Endometrial microvascular endothelial cells (primary cell): ENCODE measurements around the gene RBM34. TPM values are rescaled to one million over a fixed set of nuclear protein-coding genes. Genes with fewer than 3 reads are reported as not detected.

Source experiments
- in situ Hi-C: cut with HindIII; loops from 2 replicates; pipeline ENCODE4 v1.10.0; 2017; ENCODE audit warnings: low sequenced_read_pairs, low pct_unique_long_range_greater_than_20kb; ENCODE audit errors: inconsistent ontology term
- total RNA-seq: library from RNA; depleted of rRNA; stranded (reverse); fragments of >200 nt; gene quantifications from one replicate; pipeline ENCODE4 v1.2.3, GENCODE V29; 2015; ENCODE audit errors: inconsistent ontology term

RBM34 gene
- total RNA-seq, 1 donor from 2014 or later: 117 TPM

DNA sequence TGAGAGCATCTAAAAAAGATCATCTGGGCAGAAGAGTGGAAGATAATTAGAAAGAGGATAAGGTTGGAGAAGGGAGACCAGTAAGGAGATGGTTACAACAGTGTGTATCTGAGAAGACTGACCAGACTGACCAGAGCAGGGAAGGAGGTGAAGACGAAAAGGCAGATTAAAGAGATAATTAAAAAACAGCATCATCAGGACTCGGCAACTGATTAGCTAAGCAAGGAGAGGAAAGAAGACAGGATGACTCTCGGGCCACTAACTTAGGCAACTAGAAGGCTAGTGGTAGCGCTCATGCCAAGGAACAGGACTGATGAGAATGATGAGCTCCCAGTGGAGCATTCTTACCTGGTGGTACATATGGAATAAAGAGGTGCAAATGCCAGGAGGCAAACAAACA is 3.9 kb downstream of the RBM34 start:
- in situ Hi-C loops: no loop called here

DNA sequence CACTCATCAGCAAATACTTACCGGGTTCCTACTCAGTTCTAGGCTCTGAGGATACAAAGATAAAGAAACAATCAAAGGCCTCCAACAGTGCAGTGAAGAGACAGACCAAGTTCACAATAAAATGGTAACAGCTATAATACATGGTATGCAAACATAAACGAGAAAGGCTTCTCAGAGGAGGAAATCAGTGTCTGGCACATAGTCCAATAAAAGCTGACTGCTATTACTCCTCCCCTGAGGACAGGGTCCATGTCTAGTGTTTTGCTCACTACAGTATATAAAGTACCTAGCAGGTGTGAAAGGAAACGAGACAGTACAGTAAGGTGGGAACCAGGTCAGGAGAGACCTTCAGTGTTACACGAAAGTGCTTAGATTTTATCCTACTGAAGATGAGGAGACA is 4.3 kb downstream of the RBM34 start:
- in situ Hi-C loops: no loop called here

DNA sequence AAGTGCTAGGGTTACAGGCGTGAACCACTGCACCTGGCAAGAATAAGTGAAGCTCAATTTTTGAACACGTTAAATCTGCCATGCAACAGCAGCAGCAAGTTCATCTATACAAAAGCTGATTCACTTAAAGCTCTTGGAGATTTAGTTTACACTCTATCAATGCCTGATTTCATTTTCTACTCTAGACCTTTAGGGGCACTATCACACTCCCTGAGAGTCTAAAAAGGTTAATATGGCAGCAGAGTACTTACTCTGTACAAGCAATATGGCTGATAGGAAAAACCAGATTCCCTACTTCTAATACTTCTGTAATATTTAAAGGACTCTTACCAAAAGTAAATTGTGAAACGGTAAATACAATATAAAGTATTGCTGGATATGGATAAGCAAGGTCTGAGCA is 4.8 kb downstream of the RBM34 start:
- in situ Hi-C loops: no loop called here

DNA sequence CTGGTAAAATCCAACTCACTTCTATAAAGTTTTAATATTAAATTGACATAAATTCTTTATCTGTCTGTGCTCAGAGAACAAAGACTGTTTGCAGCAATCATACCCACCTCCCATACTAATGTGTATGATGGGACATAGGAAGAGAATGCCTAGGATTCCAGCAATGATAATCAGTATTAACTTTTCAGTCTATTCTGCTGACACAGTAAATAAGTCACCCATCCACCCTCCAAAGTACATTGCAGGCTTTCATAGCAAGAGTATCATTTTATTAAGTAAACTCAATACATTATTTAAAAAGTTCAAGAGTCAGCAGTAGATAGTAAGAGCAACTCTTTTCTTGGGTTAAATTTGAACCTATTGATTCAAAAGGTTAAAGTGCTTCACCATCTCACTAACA is 8.8 kb downstream of the RBM34 start:
- in situ Hi-C loops: no loop called here

DNA sequence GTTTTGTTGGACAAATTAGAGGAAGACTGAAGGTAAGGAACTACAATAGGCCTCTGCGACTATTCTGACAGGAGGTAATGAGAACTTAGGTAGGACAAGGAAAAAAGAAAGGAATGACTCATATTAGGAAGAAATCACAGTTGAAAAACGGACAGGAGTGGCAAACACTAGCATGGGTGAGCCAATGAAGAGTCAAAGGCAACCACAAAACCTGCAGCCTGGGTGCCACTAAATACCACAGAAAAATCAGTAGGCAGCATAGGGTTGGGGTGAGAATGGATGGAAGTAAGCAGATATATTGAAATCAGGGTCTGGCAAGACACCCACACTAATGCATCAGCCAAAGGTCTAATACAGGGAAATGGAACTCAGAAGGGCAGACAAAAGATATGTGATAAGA is 10.0 kb downstream of the RBM34 start:
- in situ Hi-C loops: no loop called here

DNA sequence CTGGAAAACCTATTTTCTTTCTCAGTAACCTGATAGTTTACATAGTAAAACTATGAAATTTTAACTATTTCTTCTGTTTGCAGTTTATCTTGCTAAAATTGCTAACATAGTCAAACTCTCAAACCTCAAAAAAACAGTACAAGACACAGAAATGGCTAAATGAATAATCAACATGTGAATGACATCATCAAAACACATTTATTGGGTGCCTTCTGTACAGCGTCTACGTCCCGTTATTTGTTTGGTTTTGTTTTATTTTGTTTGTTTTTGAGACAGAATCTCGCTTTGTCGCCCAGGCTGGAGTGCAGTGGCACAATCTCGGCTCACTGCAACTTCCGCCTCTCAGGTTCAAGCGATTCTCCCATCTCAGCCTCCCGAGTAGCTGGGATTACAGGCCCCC is 11.2 kb downstream of the RBM34 start:
- in situ Hi-C loops: no loop called here

DNA sequence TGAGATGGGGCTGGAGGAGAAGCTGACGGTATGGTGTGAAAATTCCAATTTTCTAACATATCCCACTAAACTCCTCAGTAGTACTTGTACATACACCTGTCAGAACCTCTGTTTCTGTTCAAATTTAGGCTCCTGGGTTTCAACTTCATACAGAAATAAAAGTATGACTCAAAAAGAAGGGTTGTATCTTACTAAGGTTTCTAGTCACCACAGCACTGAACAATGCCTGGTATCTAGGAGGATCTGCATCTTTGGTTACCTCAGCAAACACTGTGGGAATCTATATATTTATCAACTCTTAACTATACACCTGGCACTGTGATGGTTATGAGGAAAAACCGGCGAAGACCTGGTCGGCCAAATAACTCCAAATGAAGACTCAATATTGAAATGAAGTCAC is 13.8 kb downstream of the RBM34 start:
- in situ Hi-C loops: no loop called here

DNA sequence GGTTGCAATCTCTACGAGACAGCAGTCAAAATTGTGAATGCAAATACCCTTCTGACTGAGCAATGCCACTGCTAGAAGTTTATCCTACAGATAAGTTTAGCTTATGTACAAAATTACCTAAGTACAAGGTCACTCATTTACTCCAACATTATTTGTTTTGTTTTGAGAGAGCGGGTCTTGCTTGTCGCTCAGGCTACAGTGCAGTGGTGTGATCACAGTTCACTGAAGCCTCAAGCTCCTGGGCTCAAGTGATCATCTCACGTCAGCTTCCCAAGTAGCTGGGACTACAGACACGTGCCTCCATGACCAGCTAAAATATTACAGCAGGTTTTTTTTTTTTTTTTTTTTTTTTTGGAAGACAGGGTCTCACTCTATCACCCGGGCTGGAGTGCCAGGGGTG is 15.4 kb downstream of the RBM34 start:
- in situ Hi-C loops: no loop called here

DNA sequence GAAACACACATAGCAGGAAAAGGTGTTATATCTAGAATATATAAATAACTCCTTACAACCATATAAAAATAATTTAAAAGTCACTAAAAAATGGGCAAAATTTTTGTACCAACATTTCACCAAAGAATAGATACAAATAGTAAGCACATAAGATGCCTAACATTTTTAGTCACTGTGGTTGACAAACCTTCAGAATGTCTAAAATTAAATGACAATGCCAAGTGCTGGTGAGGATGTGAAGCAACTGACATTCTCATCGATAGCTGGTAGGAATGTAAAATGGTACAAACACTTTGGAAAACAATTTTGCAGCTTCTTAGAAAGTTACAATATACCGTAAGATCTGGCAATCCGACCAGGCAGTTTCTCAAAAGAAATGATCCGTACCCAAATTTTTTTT is 18.1 kb downstream of the RBM34 start:
- in situ Hi-C loops: no loop called here

DNA sequence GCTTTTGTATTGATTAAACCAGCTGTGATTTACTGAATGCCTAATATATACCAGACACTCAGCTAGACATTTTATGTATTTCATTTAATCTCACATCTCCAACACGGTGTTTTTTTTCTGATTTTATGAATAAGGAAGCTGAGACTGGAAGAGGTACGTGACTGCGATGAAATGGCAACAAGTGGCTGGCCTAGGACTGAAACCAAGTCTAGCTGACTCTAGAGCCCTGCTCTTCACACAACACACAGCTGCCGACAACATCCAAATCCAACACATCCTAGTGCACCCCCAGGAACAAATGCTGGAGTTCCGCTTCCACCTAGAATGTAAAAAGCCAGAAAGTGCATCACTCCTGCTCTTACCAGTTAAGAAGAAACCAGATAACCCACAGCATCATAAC is 21.7 kb downstream of the RBM34 start:
- in situ Hi-C loops: no loop called here

DNA sequence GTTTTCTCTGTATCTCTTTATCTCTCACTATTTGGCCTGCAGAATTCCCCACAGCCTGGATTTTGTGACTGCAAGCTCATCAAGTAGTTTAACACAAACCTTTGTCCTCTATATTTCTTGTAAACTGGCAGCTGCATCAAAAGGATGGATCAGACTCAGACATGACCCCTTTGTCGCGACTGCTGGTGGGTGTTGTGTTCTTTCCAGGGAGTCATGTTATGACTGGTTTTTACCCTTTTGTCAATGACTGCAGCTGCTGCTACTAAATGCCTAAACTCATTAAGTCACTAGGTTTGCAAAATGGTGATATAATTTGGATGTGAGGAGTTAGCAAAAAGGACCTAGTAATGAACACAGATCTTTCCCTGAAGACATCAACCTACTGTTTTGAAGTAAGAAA is 22.2 kb downstream of the RBM34 start:
- in situ Hi-C loops: no loop called here

DNA sequence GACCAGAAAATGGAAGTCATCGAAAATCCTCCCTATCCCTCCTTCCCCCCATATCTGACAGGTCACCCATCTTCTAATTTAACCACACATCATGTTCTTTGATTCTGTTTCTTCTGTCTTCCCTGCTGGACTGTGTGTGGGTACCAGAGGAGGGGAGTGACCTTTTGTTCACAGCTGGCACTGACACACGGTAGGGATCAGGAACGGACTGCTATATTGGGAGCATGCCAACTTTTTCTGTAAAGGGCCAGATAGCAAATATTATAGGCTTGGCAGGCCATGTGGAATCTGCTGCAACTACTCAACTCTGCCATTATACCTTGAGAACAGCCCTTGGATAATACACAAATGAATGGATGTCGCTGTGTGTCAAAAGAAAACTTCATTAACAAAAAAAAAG is 24.9 kb downstream of the RBM34 start:
- in situ Hi-C loops: no loop called here

DNA sequence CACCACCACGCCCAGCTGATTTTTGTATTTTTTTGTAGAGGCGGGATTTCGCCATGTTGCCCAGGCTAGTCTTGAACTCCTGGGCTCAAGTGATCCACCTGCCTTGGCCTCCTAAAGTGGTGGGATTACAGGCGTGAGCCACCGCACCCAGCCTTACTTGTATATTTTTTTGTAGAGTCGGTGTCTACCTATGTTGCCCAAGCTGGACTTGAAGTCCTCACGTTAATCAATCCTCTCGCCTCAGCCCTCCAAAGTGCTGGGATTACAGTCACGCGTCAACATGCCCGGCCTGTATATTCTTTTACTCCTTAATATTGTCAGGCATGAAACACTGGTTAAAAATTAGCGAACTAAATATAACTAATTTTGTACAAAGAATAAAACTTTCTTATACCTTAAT is 26.9 kb downstream of the RBM34 start:
- in situ Hi-C loops: no loop called here

DNA sequence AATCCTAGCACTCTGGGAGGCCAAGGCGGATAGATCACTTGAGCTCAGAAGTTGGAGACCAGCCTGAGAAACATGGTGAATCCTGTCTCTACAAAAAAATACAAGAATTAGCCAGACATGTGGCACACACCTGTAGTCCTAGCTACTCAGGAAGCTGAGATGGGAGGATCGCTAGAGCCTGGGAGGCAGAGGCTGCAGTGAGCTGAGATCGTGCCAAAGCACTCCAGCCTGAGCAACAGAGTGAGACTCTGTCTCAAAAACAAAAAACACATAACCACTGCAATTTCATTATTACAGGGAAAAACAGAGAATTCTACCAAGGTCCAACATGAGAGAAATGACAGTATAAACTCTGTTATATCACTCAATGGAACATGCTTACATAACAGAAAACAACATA is 28.0 kb downstream of the RBM34 start:
- in situ Hi-C loops: no loop called here

DNA sequence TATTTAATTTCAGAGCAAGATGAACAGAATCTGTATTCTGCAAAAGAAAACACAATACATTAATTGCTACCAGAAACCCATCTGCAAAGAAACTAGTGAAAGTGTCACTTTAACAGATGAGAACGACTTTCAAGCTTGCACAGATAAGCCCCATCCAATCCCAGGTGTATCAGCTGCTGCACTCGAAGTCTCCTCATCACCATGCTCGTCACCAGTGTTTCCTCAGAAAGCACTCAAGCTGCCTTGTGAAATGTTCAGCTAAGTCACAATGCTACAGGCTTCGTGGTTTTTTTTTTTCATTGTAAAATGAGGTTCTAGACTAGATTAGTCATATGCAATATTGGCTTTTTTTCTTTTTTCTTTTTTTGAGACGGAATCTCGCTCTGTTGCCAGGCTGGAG is 29.1 kb downstream of the RBM34 start:
- in situ Hi-C loops: no loop called here

DNA sequence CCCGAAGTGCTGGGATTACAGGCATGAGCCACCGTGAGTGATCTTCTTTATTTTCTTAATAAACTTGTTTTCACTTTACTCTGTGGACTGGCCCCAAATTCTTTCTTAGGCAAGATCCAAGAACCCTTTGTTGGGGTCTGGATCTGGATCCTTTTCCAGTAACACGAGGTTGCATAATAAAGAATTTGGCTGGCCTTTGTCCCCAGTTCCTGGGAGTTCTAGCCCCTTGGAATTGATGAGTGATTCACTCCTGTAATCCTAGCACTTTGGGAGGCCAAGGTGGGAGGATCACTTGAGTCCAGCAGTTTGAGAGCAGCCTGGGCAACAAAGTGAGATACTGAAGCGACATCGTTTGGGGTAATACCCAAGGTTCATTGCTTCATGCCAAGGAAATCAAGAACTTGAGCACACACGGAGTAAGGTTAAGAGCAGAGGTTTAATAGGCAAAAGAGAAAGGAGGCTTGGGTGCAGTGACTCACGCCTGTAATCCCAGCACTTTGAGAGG is 30.2 kb downstream of the RBM34 start:
- in situ Hi-C loops: no loop called here

DNA sequence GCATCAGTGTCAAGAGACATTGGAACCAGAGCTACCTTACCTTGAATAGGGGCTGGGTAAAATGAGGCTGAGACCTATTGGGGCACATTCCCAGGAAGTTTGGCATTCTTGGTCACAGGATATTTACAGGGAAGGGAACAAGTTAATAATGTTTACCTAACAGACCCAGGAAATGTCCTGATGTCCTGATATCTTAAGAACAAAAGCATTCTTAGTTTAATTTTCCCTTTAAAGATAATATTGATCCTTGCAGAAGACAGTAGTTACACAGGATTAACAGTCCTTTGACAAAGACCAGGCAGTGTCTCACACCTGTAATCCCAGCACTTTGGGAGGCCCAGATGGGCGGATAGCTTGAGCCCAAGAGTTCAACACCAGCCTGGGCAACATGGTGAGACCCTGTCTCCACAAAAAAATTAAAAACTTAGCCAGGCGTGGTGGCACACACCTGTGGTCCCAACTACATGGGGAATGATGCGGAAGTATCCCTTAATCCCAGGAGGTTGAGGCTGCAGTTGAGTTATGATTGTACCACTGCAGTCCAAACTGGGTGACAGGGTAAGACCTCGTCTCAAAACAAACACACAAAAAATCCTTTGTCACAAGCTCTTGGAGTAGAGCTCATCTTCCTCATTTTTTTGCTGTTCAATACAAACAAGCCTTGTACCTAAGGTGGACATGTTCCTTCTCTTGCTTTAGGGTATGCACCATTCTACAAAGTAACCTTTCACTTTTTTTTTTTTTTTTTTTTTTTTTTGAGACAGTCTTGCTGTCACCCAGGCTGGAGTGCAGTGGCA is 31.1 kb downstream of the RBM34 start:
- in situ Hi-C loops: no loop called here

DNA sequence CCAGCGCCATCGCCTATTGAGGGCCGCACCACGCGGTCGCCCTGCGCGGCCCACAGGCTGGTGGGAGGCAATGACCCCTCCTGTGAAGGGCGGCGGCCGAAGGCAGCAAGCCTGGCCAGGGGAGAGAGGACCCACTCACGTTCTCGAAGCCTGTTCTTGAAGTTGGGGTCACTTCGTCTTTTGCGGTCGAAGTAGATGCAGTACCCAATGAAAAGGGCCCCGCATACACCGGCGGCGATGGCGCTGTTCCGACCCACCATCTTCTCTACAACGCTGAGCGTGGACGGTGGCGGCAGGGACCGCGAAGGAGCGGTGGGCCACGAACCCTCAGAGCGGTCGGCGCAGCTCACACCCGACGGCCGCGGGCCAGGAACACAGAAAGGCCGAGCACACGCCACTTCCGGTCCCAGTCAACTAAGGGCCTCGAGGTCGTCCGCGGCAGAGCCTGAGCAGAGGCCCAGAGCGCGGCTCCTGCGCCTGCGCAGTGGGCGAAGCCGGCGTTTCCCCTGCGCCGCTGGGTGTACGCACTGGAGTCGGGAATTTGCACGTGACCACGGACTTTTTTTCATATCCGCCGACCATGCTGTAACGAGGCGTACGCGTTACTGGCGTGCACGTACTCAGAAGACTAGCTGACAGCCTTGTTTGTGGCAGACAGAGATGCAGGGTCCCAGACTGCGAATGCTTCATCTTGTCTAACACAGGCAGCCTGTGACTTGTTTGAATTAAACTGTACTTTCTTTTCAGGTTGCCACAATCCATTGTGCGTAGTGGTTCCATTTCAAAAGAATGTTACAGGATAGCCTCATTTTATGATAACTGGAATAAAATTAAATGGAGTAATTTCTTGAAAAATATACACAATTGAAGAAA is 32.4 kb downstream of the RBM34 start, which contains the start of gene TOMM20:
Gene TOMM20 (minus strand): TSS at position 382 of the 873 bp plus-strand sequence. CDS start 122 bp downstream, at position 260.
- in situ Hi-C loops: no loop called here

DNA sequence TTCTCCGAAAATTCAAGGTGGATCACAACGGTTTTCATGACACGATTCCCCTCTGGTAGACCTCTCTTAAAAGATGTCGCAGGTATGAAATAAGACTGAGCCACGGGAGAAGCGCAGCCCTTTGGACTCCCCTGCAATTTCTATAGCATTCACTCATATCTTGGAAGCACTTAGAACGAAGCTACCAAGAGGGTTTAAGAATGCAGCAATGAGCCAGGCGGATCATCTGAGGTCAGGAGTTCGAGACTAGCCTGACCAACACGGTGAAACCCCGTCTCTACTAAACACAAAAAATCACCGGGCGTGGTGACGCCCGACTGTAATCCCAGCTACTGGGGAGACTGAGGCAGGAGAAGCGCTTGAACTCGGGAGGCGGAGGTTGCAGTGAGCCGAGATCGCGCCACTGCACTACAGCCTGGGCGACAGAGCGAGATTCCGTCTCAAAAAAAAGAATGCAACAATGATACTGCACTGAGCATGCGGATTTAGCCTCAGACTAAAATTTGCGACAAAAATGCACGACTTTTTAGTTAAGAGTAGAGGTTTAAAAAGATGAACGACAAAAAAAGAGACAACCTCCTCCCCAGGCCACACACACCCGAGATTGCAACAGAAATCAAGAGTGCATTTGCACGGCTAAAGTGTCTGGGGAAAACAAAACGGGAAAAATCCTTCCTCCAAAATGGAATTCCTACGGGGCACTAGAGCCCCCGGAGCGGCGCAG is 33.2 kb downstream of the RBM34 start:
- in situ Hi-C loops: no loop called here
